CD4-positive, alpha-beta T cell treated with Interleukin-15 for 1 hour (primary cell): Measurements from ENCODE around the gene SORL1-AS1.
A peak's percentile ranks its signal among the peaks of the same experiment; 100 is the strongest.

Experiments
- DNase-seq: peaks from one replicate; pipeline ENCODE4 v3.0.0-alpha.2; 2020

SORL1-AS1 gene

DNA sequence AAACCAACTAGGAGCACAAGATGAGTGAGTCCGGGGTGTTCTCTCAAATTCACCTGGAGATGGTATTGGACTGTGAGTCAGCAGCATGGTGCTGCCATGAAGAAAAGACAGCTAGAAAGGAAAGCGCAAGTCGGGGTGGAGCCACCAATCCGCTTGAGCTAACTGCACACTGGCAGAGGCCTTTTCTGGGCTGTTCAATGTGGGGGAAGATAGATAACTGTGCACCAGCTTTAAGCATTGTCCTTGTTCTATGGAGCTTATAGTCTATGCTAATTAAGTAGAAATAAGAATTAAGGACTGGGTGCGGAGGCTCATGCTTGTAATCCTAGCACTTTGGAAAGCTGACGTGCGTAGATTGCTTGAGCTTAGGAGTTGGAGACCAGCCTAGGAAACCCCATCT is 21.9 kb upstream of the SORL1-AS1 start:
- no peak for DNase-seq

DNA sequence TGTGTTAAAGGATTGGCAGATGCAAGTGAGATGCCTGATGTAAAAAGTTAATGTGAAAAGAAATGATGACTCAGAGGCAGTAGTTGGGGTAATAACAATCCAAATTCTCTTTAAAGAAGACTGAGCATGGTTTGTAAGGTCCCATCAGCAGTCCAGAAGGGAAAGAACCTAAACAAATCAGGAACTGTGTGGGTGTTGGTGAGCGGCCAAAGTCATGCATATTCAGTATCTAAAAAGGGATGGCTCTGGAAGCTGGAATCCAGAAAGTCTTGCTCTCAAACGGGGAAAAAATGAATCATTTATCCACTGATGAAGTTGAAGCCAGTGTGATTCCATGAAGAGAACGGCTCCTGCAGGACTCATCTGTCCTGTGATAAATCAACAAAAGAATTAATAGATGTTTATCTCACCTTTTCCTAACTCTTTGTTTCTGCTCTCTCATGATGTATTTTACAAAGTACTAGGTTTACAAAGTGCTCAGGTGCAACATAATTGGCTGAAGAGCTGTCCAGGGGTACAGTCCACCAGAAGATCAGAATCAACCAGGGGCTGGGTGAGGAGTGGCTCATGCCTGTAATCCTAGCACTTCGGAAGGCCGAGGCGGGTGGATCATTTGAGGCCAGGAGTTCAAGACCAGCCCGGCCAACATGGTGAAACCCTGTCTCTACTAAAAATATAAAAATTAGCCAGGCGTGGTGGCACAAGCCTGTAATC is 20.5 kb upstream of the SORL1-AS1 start:
- DNase-seq: no peak

DNA sequence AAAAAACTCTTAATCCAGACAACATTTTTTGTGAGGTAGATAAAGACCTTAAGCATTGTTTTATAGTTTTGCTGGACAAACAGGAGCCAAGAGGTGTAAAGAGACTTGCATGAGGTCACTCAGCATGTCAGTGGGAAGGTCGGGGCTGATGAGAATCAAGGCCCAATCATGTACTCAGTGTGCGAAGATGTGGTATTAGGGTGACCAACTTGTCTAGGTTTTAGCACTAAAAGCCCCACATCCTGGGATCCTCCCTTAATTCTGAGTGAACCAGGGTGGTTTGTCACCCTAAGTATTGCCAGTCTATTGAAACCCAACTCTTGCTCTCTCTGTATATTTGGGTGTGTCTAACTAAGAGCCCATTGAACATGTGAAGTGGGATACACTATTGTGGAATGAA is 19.5 kb upstream of the SORL1-AS1 start:
- no peak for DNase-seq

DNA sequence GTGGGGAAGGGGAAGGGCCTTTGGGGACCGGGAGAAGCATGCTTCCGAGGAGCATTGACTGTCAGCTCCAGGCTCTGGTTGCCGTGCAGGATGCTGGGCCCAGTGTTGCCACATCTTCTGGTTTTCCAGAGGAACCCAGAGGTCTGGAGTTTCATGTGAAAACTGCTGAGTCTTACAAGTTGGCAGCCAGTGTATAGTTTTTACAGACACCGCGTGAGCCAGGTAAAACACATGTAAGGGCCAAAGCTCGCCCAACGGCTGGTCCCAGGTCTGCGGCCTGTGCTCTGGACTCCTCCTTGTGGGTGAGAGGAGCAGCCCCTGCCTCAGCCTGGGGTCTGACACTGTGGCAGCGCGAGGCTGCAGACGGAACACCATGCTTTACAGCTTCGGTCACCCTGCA is 18.4 kb upstream of the SORL1-AS1 start:
- DNase-seq: no peak

DNA sequence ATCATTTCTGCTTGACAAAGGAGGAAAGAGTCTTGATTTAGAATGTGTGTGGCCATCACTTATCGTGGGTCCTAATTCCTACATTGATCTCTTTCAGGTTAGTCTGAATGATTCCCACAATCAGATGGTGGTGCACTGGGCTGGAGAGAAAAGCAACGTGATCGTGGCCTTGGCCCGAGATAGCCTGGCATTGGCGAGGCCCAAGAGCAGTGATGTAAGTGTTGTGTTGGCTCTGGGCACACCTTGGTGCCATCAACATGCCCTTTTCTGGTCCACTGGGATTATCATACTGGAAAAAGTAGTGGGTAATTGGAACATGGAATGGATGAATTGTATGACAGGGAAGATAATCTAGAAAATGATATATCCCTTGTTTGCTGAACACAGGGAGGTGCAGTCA is 17.1 kb upstream of the SORL1-AS1 start:
- DNase-seq: no peak

DNA sequence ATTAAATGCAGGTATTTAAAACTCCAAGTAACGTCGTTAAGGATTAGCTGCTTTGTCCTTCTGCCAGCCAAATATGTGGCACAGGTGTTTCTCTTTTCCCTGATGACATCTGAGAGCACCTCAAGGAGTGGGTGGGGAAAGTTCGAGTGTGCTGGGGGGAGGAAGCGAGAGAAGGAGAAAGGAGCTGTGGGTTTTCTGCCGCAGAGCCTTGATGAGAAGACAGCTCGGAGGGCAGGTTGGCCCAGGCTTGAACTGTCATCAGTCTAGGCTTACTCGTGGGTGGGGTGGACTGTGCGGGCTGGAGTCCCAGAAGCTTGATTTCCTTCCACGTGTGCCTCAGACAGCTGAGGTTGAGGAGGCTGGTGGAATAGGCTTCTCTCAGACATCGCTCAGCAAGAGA is 15.2 kb upstream of the SORL1-AS1 start:
- peak; percentile 73 for DNase-seq

DNA sequence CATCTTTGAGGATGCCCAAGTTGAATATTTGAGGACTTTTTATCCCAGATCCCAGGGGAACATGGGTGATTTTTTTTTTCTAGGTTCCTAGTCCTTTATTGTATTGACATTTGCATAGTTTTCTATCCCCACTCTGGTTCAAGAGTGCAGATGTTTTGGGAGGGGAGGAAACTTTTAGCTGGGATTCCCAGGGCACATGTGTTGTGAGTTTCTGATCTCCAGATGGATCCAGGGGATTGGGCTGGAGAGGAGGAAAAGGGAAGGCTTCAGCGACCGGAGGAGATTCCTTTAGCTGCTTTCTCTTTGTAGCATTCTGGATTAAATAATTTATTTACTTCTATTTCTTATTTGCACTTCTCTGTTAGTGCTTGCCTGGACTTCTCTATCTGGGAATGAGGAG is 14.7 kb upstream of the SORL1-AS1 start:
- DNase-seq: no peak

DNA sequence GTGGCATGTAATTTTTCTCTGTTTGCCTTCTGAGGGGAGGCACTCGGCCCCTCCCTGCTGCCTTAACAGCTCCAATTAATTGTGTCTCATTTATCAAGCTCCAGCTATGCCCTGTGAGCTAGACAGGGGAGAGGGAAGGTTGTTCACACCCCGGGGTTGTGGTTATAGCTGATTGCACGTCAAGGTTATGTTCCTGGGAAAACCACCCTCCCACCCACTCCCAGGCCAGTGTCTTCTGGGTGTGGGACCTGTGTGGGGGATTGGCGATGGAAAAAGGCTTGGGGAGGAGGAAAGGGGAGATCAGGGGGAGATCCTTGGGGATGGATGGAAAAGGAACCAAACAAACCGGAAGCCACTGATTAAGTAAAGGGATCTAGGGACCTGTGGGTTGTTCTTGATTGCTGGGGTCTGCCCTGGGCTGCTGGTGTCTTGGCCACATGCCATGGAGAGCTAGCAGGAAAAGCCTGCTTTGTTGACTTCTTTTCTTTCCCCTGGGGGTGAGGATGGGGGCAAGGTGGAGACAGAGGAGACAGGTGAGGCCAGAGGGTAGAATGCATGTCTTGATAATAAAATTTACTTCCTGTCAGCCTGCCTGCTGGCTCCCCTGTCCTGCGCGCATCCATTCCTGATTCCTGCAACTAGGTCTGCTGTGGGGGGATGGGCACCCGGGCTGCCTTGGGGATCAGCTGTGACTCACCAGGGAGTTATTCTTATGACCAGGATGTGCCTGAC is 13.5 kb upstream of the SORL1-AS1 start:
- DNase-seq: peak; percentile 38

DNA sequence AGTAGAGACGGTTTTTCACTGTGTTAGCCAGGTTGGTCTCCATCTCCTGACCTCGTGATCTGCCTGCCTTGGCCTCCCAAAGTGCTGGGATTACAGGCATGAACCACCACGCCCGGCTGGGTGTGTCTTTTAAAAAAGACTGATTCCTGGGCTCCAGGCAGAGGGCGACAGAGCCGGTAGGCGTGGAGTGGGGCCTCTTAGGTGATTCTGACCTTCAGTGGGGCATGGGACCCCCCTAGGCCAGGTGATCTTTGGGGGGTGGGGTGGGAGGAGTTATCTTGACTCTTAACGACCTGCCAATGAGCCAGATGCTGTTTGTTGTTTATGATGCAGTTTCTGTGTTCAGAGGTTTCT is 12.9 kb upstream of the SORL1-AS1 start:
- no peak for DNase-seq

DNA sequence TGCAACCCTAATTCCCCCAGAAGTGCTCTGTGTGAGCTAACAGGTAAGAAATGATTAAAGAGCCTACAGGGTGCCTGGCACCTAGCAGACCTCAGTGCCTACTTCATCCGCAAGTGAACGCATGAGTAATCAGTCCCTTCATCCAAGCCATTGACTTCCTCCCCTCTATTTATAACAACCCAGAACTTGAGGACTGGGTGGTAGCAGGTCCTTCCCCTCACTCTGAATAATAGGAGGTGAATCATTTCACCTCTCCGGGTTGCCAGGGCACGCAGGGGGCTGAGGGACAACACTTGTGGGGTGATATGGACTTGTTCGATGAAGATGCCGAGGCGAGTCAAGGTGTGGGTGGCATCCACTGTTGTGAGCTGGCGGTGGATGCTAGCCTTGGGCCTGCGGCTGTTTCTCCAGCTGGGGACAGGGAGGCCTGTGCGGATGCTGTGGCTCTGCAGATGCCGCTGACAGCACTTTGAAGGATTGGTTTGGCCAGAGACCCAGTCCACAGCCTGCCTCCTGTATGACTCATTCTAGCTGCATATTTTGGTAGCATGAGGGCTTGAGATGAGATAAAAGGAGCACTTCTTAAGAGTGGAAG is 11.7 kb upstream of the SORL1-AS1 start:
- DNase-seq: peak; percentile 64

DNA sequence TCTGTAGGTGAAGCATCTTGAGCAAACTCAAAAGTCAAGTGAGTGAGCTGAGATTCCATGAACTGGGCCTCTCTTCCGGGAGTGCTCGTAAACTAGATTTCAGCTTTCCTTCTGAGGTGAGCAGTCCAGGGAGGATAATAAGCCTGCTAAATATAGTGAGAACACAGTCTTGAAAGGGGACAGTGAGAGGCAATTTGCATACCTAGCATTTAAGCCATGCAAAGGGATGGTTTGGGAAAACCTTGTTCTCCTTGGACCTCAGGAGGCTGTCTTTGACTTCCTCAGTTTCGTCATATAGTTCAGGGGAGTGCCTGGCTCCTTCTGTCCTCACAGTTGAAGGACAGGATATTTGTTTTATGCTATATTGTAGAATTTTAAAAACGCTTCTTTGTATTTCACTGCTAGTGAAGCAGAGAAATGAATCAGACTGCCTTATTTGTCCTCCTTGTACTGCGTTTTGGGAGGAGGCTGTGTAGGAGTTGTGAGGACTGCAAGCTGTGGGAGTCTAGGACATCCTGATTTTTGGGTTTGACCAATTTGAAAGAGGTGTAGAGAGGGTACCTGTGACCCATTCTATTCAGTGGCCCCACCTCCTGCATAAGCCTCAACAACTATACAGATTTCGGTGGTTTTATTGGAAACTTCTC is 11.0 kb upstream of the SORL1-AS1 start:
- DNase-seq: no peak

DNA sequence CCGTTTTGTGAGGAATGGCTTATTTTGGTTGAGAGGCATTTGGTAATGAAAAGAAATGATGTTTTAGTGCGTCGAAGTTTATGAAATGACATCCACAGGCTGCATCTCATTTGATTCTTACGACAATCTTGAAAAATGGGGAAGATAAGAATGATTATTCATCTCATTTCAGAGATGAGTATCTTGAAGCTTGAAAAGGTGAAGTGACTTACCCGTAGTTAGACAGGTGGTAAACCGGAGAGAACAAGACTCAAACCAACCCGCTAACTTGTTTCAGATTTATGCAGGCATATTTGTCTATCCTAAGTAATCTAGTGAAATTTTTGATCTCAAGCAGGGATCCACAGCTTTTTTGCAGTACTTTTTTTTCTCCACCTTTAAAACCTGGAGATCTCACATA is 9.1 kb upstream of the SORL1-AS1 start:
- no peak for DNase-seq

DNA sequence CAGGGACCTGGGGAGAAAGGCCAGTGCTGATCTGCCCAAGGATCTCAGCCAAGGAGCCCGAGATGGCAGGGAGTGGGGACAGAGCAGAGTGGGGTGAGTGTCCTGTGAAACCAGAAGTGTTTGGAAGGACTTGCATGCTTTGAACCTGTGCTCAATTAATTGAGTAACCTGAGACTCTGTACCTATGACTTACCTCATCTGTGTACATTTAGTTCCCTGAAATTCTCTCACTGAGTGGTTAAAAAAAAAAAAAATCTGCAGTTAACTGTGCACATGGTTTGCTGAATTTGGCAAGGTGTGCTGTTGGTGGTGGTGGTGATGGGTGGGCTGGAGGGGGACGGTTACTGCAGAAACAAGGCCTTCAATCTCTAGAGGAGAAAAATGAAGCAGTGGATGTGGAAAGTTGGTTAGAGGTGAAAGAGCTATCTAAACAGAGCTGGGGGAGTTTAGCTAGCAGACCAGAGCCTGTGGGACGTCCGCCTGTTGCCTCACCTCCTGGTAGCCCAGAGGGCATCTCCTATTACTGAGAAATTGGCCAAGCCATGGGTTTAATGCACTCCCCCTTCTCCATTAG is 8.3 kb upstream of the SORL1-AS1 start:
- no peak for DNase-seq

DNA sequence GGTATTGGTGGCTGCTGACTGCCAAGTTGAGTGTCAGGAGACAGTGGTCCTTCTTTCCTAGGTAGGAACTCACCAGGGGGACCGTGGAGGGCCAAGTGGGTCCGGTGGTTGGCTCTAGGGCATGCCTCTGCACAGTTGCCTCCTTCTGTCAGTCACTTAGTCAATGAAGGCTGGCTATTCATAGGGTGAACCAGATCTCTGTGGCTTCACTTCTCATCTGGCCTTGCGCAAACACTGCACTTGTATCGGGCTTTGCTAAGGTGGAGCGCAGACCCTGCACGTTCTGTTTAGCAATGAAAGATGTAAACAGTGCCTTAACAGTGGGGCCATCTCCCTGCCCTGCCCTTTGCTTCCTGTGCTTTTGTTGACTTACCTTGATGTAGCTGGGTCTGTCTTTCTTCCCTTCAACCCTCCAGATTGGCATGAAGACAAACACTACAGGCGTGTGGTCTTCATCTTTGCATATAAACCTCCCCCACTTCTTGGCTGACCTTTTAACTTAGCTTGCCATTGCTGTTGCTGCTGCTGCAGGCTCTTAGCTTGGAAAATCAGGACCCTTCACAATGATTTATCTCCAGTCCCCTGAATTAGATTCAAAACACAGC is 6.7 kb upstream of the SORL1-AS1 start:
- DNase-seq: no peak

DNA sequence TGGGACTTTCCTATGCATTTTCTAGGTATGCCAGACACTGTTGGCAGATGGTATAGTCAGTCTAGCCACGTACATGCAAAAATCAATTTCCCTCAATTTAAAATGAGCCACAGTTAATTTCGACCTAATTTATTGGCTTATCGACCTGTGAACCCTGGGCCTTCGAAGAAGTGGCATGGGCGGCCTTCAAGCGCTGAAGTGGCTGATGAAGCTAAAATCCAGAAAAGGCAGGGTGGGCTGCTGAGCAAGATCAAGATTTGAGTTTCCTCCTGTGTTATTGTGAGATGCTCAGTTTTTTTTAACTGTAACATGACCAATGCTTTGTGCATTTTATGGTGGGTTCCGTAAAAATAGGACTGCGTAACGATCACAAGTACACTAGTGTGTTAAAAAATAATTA is 5.8 kb upstream of the SORL1-AS1 start:
- no peak for DNase-seq

DNA sequence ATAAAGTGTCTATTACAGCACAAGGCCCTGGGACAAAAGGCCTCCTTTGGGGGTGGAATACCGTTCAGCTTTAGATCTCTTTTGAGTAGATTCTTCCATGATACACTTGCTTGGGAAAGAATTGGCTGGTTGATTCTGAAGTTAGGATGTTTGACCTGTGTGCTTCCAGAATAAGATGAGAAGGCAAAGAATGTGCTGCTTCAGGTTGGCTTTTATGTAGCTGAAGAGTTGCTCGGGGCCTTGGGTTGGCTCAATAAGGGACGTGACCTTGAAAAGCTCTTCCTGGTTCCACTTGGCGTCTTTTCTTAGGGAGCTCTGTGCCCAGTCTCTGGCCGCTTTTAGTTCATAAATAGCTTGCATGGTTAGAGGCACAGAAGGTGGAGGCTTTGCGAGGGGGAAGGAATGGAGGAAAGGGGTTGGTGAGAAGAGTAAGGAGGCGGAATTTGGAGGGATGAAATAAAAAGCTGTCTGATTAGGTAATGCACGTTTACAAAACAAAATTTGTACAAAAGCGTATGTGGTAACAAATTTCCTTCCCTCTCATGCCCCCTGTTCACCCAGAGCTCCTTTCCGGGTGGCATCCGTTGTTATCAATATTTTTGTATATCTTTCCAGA is 4.2 kb upstream of the SORL1-AS1 start:
- no peak for DNase-seq

DNA sequence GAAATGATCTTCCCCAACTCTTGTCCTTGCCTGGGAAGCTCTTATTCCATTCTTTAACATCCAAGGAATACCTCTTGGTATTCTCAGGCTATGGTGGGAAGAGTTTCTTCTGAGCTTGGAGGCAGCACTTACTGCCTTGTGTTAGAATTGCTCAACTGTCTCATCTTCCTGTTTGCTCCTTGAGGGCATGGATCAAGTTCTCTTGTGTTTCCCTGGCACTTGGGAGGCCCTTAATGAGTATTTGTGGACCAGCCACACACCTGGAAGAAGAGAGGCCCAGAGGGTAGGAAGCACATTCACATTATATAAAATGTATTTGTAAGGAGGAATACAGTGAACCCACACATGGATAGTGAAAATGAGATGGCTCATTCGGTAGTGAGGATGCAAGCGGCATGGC is 3.4 kb upstream of the SORL1-AS1 start:
- DNase-seq: no peak

DNA sequence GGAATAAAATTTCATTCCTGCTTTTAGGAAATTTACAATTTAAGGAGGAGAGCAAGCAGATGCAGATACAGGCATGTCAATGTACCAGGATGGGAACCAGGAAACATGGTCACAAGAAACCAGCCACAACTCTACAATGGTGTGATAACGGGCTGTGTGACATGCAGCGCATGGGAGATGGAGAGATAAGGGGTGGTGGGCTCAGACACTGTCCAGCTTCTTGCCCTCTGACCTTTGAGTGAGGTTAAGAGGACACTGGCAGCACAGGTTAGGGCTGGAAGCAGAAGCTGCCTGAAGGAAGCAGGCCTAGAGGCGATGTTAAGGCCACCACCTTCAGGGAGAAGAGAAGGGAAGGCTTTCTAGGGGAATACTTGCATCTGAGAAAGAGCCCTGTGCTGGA is 2.3 kb upstream of the SORL1-AS1 start:
- no peak for DNase-seq

DNA sequence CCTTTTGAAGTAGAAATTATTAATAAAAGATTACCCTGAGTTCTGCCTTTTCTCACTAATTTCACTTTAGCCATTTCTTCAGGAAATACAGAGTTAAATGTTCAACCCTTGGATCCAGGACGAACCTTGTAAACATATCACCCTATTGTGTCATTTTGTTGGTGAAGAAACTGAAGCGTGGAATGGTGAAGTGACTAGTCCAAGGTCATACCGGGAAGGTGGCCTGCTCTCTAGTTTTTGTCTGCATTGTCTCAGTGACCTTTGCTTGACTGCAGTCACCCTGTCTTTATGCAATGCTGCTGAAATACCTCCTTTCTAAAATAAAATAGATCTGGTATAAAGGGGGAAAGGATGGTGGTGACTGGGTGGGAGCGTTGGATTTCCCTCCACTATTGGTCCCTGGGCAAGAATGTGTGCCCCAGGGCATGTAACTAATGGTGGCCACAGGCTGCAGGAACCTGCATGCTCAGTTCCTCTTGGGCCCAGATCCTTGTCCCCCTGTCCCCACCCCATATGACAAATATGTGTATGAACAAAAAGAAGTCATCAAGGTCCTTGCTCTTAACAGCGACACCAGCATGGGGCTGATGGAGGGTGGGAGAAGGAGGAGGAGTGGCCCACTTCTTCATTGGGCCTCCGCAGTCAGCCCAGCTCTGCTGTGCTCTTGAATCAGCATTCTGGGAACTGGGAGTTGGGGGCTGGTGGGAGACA is 977 bp upstream of the SORL1-AS1 start:
- DNase-seq: no peak

DNA sequence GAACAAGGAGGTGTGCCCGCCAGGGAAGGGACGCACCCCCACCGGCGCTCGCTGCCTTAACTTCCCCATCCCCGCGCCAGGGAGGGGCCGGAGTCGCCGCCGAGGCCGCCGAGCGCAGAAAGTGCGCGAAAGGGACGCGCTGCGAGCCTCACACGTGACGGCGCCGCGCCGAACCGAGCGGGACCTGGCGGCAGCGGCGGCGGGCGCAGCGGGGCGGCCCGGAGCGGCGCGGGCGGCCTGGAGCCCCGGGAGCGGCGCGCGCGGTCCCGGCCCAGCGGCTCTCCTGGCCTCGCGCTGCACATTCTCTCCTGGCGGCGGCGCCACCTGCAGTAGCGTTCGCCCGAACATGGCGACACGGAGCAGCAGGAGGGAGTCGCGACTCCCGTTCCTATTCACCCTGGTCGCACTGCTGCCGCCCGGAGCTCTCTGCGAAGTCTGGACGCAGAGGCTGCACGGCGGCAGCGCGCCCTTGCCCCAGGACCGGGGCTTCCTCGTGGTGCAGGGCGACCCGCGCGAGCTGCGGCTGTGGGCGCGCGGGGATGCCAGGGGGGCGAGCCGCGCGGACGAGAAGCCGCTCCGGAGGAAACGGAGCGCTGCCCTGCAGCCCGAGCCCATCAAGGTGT is 670 bp downstream of the SORL1-AS1 start, which contains the start of gene SORL1:
Gene SORL1 (plus strand): TSS at position 329 of the 623 bp plus-strand sequence. CDS start 18 bp downstream, at position 347.
- DNase-seq: peak; percentile 74
